HepG2 (cell line): Measurements from ENCODE around the gene NAGS. TPM values are rescaled to one million over a fixed set of nuclear protein-coding genes. Genes with fewer than 3 reads are reported as not detected.

Source experiments
- AHR ChIP-seq: IDR thresholded peaks from 2 replicates; pipeline ENCODE4 v1.6.1; 2018; ENCODE audit warnings: missing genetic modification reagents, missing compliant biosample characterization
- ARNT2 ChIP-seq: sonication (generic); formaldehyde crosslinking; IDR thresholded peaks from 2 replicates; pipeline ENCODE4 v1.8.0; 2022; ENCODE audit warnings: mild to moderate bottlenecking, low read depth, missing genetic modification reagents, moderate library complexity
- HMGA1 ChIP-seq: sonication (generic); formaldehyde crosslinking; conservative IDR thresholded peaks from 2 replicates; pipeline ENCODE4 v1.4.0; 2020; ENCODE audit warnings: missing genetic modification reagents
- ONECUT2 ChIP-seq: sonication (generic); formaldehyde crosslinking; IDR thresholded peaks from 2 replicates; pipeline ENCODE4 v1.4.0; 2020; ENCODE audit warnings: missing genetic modification reagents
- PPARG ChIP-seq: conservative IDR thresholded peaks from 2 replicates; pipeline ENCODE4 v1.6.1; 2016; ENCODE audit warnings: missing biosample characterization, missing genetic modification reagents
- RBAK ChIP-seq: sonication (generic); formaldehyde crosslinking; IDR thresholded peaks from 2 replicates; pipeline ENCODE4 v1.5.1; 2020; ENCODE audit warnings: mild to moderate bottlenecking, missing genetic modification reagents
- RFX3 ChIP-seq: IDR thresholded peaks from 2 replicates; pipeline ENCODE4 v1.6.1; 2016; ENCODE audit warnings: missing biosample characterization, missing genetic modification reagents
- SALL1 ChIP-seq: sonication (generic); formaldehyde crosslinking; IDR thresholded peaks from 2 replicates; pipeline ENCODE4 v1.8.0; 2022; ENCODE audit warnings: mild to moderate bottlenecking, missing genetic modification reagents
- SNAPC2 ChIP-seq: sonication (generic); formaldehyde crosslinking; IDR thresholded peaks from 2 replicates; pipeline ENCODE4 v1.8.1; 2022; ENCODE audit warnings: mild to moderate bottlenecking, missing genetic modification reagents
- ZFP36L2 ChIP-seq: sonication (generic); formaldehyde crosslinking; IDR thresholded peaks from 2 replicates; pipeline ENCODE4 v1.4.0; 2020; ENCODE audit warnings: missing genetic modification reagents
- ZNF350 ChIP-seq: sonication (generic); formaldehyde crosslinking; IDR thresholded peaks from 2 replicates; pipeline ENCODE4 v1.4.0; 2020; ENCODE audit warnings: mild to moderate bottlenecking, low read depth, missing genetic modification reagents, borderline replicate concordance
- ZNF616 ChIP-seq: sonication (generic); formaldehyde crosslinking; IDR thresholded peaks from 2 replicates; pipeline ENCODE4 v1.5.0; 2020; ENCODE audit warnings: low read depth, mild to moderate bottlenecking, missing genetic modification reagents
- ZNF83 ChIP-seq: sonication (generic); formaldehyde crosslinking; IDR thresholded peaks from 2 replicates; pipeline ENCODE4 v1.4.0; 2020; ENCODE audit warnings: missing genetic modification reagents, mild to moderate bottlenecking, borderline replicate concordance
- polyA plus RNA-seq, 8 experiments: library from polyadenylated mRNA; depleted of rRNA in 3 of 8; stranded (reverse) in 7 of 8; unstranded in 1 of 8; fragments of >200 nt; fragmentation: Illumina TruSeq in 4 of 8; extraction: Trizol in 4 of 8; gene quantifications; 2 replicates each; pipeline versions ENCODE4 v1.2.1 to v1.2.3, GENCODE V29; 2011 to 2016; ENCODE audit warnings: low read depth in 4 of 8, missing spikeins in 1 of 8, mixed read lengths in 1 of 8; ENCODE audit not compliant: insufficient read depth in 1 of 8
- total RNA-seq, 5 experiments: library from RNA; depleted of rRNA; stranded (reverse); fragments of >200 nt; fragmentation: Illumina TruSeq; extraction: Trizol; gene quantifications; 2 replicates each; pipeline ENCODE4 v1.2.3, GENCODE V29; 2016; ENCODE audit warnings: low read depth in 1 of 5
- TF ChIP-seq, protein P1 (sequence below): sonication (generic); formaldehyde crosslinking; IDR thresholded peaks from 2 replicates; pipeline ENCODE4 v1.5.0; 2020; ENCODE audit warnings: mild to moderate bottlenecking, missing genetic modification reagents
- TF ChIP-seq, protein P2 (sequence below): sonication (generic); formaldehyde crosslinking; IDR thresholded peaks from 2 replicates; pipeline ENCODE4 v1.4.0; 2020; ENCODE audit warnings: missing genetic modification reagents
- TF ChIP-seq, protein P3 (sequence below): sonication (generic); formaldehyde crosslinking; IDR thresholded peaks from 2 replicates; pipeline ENCODE4 v1.4.0; 2020; ENCODE audit warnings: missing genetic modification reagents, borderline replicate concordance
- TF ChIP-seq, protein P4 (sequence below): IDR thresholded peaks from 2 replicates; pipeline ENCODE4 v1.6.1; 2016; ENCODE audit warnings: missing compliant biosample characterization, missing genetic modification reagents, borderline replicate concordance

Gene NAGS
- total and polyA plus RNA-seq, 2 of the 13 experiments (the other 11 are each of a cell fraction or from before 2014, with no cell fraction given), result 4.3 to 5.1 TPM

DNA sequence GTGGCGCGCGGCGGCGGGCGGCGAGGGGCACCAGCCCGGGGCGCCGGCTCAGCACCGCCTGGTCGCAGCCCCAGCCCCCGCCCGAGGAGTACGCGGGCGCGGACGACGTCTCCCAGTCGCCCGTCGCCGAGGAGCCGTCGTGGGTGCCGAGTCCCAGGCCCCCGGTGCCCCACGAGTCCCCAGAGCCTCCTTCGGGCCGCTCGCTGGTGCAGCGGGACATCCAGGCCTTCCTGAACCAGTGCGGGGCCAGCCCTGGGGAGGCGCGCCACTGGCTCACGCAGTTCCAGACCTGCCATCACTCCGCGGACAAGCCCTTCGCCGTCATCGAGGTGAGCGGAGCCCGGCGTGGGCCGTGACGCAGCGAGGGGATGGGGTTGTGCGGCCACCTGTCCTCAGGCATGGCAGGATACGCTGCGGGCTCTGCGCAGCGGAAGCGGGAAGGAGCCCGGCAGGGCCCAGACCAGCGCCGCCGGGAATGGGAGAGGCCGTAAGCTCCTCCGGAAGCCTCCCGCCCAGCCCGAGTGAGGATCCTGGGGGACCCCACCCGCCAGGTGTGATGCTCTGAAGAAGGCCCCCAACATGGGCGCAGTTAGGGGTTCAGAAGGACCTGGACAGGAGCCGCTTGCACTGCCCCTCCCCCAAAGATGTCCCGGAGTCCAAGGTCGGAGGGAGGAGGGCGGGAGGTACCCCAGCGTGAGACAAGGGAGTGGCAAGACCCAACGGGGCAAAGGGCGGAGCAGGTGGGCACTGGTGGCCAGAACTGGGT is 522 bp downstream of the NAGS start (continued):
- TF ChIP-seq ZNF83 (CRISPR knock-in tag), result no peak
- TF ChIP-seq ONECUT2, result no peak
- no peak for TF ChIP-seq AHR (CRISPR knock-in tag)
- TF ChIP-seq RFX3 (CRISPR knock-in tag), result no peak
- peak; percentile 70; the same call in 1 of the 2 replicates for TF ChIP-seq ZNF616
- TF ChIP-seq ARNT2 (CRISPR knock-in tag), result peak; percentile 80
- TF ChIP-seq, protein P1, sequence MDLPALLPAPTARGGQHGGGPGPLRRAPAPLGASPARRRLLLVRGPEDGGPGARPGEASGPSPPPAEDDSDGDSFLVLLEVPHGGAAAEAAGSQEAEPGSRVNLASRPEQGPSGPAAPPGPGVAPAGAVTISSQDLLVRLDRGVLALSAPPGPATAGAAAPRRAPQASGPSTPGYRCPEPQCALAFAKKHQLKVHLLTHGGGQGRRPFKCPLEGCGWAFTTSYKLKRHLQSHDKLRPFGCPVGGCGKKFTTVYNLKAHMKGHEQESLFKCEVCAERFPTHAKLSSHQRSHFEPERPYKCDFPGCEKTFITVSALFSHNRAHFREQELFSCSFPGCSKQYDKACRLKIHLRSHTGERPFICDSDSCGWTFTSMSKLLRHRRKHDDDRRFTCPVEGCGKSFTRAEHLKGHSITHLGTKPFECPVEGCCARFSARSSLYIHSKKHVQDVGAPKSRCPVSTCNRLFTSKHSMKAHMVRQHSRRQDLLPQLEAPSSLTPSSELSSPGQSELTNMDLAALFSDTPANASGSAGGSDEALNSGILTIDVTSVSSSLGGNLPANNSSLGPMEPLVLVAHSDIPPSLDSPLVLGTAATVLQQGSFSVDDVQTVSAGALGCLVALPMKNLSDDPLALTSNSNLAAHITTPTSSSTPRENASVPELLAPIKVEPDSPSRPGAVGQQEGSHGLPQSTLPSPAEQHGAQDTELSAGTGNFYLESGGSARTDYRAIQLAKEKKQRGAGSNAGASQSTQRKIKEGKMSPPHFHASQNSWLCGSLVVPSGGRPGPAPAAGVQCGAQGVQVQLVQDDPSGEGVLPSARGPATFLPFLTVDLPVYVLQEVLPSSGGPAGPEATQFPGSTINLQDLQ (CRISPR knock-in tag), result 0 out of 2 replicates have a peak, but pooled peaks have one; percentile 12
- no peak for TF ChIP-seq HMGA1 (CRISPR knock-in tag)
- peak; percentile 45 for TF ChIP-seq SALL1 (CRISPR knock-in tag)
- no peak for TF ChIP-seq RBAK (CRISPR knock-in tag)
- TF ChIP-seq, protein P2, sequence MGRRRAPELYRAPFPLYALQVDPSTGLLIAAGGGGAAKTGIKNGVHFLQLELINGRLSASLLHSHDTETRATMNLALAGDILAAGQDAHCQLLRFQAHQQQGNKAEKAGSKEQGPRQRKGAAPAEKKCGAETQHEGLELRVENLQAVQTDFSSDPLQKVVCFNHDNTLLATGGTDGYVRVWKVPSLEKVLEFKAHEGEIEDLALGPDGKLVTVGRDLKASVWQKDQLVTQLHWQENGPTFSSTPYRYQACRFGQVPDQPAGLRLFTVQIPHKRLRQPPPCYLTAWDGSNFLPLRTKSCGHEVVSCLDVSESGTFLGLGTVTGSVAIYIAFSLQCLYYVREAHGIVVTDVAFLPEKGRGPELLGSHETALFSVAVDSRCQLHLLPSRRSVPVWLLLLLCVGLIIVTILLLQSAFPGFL, result no peak
- TF ChIP-seq, protein P3, sequence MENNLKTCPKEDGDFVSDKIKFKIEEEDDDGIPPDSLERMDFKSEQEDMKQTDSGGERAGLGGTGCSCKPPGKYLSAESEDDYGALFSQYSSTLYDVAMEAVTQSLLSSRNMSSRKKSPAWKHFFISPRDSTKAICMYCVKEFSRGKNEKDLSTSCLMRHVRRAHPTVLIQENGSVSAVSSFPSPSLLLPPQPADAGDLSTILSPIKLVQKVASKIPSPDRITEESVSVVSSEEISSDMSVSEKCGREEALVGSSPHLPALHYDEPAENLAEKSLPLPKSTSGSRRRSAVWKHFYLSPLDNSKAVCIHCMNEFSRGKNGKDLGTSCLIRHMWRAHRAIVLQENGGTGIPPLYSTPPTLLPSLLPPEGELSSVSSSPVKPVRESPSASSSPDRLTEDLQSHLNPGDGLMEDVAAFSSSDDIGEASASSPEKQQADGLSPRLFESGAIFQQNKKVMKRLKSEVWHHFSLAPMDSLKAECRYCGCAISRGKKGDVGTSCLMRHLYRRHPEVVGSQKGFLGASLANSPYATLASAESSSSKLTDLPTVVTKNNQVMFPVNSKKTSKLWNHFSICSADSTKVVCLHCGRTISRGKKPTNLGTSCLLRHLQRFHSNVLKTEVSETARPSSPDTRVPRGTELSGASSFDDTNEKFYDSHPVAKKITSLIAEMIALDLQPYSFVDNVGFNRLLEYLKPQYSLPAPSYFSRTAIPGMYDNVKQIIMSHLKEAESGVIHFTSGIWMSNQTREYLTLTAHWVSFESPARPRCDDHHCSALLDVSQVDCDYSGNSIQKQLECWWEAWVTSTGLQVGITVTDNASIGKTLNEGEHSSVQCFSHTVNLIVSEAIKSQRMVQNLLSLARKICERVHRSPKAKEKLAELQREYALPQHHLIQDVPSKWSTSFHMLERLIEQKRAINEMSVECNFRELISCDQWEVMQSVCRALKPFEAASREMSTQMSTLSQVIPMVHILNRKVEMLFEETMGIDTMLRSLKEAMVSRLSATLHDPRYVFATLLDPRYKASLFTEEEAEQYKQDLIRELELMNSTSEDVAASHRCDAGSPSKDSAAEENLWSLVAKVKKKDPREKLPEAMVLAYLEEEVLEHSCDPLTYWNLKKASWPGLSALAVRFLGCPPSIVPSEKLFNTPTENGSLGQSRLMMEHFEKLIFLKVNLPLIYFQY (CRISPR knock-in tag), result no peak
- TF ChIP-seq ZFP36L2, result no peak
- peak; percentile 59; the same call in 1 of the 2 replicates for TF ChIP-seq SNAPC2
- TF ChIP-seq ZNF350 (CRISPR knock-in tag), result peak; percentile 51
- TF ChIP-seq PPARG, result no peak
- TF ChIP-seq, protein P4, sequence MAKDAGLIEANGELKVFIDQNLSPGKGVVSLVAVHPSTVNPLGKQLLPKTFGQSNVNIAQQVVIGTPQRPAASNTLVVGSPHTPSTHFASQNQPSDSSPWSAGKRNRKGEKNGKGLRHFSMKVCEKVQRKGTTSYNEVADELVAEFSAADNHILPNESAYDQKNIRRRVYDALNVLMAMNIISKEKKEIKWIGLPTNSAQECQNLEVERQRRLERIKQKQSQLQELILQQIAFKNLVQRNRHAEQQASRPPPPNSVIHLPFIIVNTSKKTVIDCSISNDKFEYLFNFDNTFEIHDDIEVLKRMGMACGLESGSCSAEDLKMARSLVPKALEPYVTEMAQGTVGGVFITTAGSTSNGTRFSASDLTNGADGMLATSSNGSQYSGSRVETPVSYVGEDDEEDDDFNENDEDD (CRISPR knock-in tag), result peak; percentile 52; the same call in 1 of the 2 replicates
